Amniotic stem cell (primary cell): ENCODE data around the gene KIAA0825.
"Not testable (repeated sequence)": the region's sequence is repeated elsewhere in the genome, so short reads cannot be mapped to it uniquely, and the experiment has no call there.

Source experiments
- DNase-seq: peaks from one replicate; lab custom pipeline; 2025; lab: John Stamatoyannopoulos, UW

Gene KIAA0825

DNA sequence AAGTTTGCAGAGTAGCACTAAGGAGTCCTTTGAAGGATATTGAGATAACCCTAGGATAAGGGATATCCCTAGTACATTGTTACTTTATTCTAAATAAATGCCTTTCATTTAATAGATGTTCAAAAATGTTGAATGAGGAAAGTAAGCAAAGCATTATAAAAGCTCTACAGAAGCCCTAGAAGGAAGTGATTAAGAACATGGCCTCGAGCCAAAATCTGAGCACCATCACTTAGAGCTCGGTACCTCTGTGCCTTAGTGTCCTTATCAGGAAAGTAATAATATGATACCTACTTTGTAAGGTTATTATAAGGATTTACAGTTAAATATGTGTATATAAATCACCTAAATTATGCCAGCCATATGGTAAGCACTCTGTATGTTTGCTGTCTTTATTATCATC is 242.6 kb downstream of the KIAA0825 start:
- DNase-seq, result no peak

DNA sequence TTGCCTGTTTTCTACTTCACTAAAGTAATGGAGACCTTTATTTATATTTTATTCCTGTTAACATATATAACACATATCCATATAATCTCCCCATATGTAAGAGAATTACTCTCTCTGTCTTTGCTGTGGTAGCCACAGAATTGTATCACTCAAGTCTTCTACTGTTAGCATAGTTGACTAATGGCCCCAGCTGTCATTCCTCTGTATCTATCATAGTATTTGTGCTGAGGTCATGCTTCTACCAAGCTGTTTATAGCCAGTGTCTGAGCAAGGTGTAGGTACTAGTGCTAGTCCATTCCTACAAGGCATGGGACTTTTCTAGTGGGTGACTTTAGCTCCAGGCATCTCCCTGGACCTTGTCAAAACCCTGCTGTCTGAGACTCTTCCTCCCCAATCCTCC is 244.1 kb downstream of the KIAA0825 start:
- DNase-seq, result no peak

DNA sequence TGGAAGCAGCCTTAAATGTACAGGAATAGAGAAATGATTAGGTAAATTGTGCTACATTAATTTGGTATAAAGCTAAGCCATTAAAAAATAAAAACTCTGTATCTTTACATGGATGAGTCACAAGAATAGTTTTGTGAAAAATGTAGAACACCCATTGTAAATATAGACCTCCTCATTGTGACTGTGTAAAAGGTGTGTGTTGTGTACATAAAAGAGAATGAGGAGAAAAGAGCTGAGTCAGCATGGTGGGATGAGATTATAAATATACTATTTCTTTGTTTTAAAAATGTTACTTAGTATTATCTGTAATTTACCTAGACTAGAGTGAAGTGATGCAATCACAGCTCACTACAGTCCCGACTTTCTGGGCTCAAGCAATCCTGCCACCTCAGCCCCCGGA is 250.5 kb downstream of the KIAA0825 start:
- DNase-seq, result no peak

DNA sequence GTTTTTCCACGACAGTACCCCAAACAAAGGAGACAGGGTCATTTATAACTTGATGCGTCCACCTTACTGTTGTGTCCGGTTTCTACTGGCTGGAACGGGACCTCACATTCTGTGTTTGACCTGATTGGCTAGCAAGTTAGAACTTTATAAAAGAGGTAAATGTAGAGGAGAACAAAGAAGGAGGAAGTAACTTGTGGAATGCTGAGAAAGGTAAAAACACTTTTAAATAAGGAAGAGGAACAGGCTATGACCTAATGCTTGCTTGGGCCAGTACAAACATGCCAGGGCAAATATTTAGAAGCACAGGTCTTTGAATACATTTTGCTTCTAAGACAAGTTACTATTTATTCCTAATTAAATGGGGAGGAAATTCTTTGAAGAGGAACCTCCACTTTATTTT is 251.6 kb downstream of the KIAA0825 start:
- DNase-seq, result no peak

DNA sequence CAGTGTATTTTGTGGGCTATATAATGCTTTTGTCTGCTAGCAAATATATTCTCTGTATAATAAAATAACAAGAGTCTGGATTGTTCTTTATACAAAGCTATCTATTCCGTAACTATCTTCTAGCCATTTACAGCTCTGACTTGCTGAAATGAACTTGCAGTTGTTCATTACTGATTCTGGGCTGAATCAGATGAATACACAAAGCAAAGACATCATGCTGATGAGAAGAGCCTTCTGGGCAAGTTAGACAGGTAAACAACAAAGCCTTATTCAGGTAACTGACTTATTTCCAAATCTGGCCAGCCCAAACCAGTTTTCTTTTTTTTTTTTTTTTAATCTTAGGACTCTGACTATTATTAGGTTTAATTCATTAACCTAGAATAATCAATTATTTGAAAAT is 255.5 kb downstream of the KIAA0825 start:
- no peak for DNase-seq

DNA sequence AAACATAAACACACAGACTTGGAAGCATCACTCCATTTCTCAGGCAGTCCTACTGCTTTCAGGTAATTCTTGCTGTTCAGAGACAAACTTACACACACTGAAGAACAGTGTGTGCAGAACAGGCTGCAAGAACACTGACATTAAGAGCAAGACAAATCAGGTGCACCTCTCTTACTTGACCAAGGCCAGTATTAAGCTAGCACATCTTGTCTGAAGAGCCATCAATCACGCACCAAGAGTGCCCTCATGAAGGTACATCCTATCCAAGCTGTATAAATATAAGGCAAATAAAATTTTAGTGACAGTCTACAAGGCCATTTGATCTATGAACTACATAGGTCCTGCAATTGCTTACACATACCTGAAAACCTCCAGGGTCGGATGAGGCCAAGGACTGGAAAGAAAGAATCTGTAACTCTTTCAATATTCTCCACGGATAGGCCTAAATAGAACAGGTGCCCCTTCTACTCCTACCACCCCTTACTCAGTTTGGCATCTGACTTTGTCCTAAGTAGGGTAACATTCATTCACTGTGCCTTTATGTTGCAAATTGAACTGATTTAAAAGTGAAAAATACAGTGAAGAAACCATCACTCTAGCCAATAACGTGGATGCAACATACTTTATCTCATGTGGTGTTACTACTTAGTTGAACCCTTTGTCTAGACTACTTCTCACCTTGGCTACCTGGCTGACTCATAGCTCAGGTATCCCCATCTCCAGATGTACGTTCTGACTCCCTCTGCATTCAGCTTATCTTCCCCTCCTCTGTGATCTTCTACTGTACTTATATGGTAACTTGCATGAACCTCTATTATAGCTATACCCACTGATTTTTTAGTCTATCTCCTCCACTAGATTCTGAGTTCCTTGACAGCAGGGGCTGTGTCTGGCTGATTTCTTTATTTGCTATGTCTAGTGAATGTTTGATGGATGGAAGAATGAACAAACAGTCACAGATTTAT is 256.3 kb downstream of the KIAA0825 start:
- DNase-seq, result no peak

DNA sequence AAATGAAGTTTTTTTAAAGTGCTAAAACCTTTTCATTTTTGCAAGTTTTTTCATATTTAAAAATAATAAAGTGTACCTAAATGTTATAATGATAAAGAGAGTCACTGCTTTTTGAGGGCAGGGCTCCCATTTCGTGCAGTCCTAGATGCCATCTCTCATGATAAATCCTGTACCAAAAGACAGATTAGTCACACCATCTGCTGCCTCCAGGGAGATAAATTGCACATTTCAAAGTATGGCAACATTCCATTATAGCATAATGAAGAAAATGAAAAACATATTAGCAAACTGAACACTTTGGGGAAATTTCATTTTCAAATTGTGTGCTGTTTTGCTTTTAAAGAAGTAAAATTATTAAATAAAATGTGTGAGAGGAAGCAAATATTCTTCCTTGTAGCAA is 257.2 kb downstream of the KIAA0825 start:
- DNase-seq, result no peak

DNA sequence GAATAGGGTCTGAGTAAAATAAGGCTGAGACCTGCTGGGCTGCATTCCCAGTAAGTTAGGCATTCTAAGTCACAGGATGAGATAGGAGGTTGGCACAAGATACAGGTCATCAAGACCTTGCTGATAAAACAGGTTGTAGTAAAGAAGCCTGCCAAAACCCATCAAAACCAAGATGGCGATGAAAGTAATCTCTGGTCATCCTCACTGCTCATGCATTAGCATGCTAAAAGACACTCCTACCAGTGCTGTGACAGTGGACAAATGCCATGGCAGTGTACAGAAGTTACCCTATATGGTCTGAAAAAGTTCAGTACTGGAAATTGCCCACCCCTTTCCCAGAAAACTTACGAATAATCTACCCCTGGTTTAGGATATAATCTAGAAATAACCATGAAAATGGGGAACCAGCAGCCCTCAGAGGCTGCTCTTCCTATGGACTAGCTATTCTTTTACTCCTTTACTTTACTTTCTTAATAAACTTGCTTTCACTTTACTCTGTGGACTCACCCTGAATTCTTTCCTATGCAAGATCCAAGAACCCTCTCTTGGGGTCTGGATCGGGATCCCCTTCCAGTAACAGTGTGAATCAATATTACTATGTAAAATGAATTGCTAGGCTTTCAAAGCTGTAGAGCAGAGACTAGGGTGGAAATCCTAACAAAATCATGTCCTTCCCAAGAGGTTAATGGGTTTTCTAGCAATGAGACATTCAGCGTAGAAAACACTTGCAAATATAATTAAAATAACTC is 257.8 kb downstream of the KIAA0825 start:
- no peak for DNase-seq

DNA sequence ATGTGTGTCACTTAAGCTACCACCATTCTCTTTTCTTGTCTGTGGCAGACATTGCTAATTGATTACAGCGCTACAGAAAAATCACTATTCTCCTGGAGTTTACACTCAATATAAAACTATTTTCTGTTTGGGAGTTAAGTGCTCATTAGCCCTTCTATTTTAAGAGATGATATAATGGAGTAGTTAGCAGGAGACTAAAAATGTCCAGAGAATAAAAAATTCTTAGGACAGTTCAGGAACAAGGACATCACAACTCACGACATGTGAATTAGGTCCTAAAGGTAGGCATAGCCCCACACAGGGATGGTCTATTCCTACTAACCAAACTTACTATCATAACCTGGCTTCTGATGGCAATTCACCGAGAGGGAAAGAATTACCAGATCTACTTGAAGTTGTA is 258.5 kb downstream of the KIAA0825 start:
- no peak for DNase-seq

DNA sequence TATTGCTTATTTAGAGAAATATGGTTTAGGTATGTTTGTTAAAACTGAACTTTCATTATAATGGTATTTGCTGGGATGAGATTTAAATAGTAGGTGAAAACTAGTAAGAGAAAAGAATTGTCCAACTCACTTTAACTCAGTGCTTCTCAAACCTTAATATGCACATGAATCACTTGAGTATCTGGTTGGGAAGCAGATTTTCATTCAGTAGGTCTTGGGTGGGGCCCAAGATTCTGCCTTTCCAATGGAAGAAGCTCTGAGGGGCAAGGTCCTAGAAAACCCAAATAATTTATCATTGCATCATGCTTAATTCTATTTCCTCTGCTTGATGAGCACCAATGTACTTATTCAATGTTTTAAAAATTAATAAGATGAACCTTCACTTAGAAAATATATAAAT is 262.6 kb downstream of the KIAA0825 start:
- DNase-seq, result no peak

DNA sequence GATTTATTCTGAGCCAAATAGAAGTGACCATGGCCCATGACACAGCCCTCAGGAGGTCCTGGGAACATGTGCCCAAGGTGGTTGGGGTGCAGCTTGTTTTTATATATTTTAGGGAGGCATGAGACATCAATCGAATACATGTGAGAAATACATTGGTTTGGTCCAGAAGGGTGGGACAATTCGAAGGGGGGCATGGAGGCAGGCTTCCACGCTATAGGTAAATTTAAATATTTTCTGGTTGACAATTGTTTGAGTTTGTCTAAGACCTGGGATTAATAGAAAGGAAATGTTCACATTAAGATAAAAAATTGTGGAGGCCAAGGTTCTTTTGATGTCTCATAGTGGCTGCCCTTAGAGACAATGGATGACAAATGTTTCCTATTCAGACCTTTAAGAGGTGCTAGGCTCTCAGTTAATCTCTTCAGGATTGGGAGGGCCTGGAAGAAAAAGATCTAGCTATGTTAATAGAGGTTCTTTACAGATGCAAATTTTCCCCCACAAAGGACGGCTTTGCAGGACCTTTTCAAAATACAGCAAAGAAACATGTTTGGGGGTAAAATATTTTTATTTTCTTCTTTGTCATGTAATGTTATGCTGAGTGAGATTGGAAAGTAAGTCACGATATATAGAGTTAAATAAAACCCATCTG is 263.4 kb downstream of the KIAA0825 start:
- DNase-seq, result not testable (repeated sequence)

DNA sequence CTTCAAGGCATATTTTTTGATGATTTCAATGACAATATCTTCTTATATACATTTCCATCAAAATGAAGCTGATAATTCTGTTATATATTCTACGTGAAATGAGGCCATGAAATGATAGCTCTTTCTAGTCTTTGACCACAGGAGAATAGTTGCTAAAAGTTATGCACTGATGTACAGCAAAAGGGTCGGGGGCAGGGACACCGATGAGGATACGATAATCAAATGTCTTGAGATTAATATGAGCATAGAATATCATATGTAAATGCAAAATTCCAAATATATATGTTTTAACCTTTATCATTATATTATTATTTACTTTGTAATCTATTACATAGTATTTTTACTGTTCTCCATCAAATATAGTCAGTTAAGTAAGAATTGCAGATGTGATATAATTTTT is 264.8 kb downstream of the KIAA0825 start:
- no peak for DNase-seq

DNA sequence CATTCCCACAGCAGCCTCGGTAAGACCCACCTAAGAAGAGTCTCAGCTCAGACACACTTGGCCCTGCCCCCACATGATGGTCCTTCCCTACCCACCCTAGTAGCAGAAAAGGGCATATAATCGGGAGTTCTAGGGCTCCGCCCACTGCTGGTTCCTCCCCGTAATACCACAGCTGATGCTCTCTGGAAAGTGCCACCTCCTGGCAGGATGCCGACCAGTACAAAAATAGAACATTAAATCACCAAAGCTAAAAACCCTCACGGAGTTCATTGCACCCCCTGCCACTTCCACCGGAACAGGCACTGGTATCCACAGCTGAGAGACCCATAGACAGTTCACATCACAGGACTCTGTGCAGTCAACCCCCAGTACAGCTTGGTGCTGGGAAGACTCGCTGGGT is 271.3 kb downstream of the KIAA0825 start:
- DNase-seq, result no peak

DNA sequence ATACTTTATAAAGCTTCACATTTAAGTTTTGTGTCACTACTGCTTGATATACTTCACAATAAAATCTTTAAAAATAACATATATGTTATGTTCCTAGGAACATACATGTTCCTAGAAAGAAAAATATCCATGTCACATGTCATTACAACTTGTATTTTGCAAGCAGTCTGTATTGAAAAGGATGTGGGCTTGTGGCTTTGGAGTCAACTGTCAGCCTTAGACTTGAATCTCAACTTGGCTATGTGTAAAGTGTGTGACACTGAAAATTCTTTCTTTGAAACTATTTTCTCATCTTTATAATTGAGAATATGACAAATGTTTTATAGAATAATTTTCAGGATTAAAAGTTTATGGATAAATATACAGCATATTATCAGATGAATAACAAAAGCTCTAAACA is 273.1 kb downstream of the KIAA0825 start:
- DNase-seq, result no peak

DNA sequence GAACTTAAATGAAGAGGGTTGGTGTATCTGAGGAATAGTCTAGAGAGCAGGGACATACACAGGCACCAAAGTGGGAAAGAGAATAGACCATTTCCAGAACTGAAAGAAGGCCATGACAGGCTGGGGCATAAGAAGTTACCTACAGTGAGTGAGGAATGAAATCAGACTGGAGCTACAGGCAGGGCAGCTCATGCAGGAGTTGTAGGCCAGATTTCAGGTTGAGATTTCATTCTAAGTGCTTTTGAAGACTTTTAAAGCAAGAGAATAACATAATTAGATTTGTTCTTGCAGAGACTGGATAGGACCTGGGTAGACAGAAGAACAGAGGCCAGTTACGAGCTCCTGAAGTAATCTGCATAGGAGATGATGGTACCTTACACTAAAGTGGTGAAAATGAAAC is 280.8 kb downstream of the KIAA0825 start:
- no peak for DNase-seq

DNA sequence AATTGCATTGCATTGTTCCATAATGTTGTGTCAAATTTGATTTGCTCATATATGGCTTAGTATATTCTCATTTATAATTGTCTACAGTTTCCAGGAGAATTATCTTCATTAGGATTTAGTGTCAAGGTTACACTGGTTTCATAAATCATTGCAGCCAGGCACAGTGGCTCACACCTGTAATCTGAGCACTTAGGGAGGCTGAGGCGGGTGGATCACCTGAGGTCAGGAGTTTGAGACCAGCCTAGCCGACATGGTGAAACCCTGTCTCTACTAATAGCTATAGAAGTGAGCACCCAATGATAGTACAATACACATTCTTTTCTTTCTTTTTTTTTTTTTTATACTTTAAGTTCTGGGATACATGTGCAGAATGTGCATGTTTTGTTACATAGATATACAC is 282.5 kb downstream of the KIAA0825 start:
- DNase-seq, result no peak

DNA sequence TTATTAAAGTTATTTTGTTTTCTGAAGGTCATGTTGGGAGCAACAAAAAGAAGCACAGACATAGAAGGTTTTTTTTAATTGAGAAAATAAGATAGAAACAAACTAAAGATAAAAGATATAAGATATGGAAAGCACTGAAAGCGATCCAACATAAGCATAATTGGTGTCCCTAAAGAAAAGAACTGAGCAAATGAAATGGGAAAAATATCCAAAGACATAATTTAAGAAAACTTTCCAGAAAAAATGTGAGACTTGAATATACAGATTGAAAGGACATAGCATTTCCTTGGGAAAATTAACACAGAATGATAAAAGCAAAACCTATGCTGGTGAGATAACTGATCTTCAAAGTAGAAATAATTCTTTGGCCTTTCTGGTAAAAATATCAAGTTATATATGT is 289.3 kb downstream of the KIAA0825 start:
- no peak for DNase-seq

DNA sequence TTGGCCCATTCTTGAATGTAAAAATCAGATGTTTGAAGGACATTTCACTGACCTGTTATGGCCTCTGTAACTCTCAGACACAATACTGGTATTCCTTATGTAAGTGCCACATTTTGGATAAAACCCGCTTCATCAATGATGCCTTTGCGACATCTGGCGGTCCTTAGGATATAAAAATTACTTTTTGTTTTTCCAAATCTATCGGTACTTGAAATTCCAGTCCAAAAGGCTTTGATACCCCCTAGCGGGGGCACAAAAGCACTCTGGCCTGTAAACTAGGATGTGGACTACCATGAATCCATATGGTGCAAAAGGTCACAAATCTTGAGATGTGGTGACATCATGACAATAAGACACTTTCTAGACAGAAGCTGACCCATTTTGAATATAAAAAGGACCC is 291.8 kb downstream of the KIAA0825 start:
- no peak for DNase-seq

DNA sequence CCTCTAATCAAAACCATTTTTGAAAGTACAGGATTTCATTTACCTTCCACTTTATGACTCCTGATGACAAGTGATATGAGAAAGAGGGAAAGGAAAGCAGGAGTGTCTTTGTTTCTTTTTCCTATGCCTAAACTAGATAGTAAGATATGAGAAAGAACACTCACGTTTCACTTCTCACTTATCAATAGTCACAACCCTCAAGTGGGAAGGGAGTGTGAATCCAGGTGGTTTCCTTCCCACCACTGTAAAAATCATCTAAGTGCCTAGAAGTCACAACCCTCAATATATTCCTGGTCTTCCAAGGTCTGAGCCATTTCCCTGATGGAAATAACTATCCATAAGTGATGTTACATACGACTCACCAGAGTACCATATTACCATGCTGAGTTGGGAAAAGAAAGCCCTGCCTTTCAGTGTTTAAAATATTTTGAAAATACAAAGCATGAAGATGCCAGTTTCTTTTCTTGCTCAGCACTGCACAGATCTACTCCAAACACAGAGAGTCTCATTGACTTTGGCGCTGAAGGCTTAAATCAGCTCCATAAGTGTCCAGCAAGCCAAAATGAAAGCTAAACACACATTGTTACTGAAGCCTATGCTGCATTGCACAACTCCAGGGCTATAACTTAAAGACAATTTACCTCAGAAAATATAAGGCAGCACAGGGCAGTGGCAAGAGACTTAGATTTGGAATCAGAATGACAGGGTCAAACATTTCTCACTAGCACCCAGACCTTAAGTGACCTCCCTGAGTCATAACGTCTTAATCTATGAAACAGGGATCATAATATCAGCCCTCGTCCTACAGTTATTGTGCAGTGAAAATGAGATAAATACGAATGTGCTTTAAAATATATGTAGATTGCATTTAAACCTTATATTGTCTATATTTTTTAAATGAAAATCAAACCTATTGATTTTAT is 301.2 kb downstream of the KIAA0825 start:
- no peak for DNase-seq

DNA sequence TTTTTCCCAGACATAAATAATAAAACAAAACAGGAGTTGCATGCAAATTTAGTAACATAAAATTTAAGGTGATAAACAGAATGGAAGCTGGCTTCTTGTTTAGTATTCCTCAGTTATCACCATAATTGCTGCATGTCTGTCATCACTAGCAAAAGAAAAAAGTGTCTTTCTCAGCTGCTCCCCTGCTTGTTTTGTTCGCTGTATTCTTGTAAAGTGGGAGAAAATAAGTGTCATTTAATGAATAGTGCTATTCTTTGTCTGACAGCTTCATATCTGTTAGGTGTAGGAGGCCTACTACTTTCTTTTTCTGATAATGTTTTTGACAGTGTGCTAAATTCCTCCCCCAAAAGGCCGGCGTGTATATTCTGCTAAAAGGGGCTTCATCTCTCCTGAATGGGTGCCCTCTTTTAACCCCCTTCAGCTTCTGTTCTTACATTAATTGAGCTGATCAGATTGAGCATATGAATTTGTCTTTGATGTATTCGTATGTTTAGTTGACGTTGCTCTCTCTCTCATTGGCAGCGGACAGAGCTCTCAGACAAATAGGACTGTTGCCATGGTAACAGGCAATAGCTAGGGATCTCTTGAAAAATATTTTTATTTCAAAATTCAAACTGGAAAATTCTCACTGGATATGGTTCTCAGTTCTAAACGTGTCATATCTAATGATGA is 303.8 kb downstream of the KIAA0825 start:
- no peak for DNase-seq

DNA sequence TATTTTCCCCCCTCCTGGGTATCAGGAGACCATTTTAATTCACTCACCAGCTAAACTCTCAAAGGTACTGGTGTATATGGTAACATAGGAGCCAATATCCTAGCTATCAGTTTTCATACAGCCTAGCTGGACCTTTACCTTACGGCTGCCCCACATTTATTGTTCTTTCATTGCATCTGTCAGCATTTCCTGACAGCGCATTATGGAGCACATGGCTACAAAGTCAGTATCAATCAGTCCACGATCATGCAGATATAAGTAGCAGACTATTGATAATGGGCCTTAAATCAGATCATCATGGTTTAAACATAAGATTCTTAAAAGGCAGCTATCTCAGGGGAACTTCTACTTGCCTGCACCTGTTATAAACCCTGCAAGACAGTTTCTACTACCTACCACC is 304.7 kb downstream of the KIAA0825 start:
- DNase-seq, result no peak
